Muscle layer of duodenum (tissue), 2 donors: Measurements from ENCODE around the gene GRB2.

Experiments
- H3K27ac ChIP-seq: one replicate; pipeline ENCODE4 v1.7.0; 2013; ENCODE audit warnings: mild to moderate bottlenecking, low read length
- H3K27me3 ChIP-seq: one replicate; pipeline ENCODE4 v1.7.0; 2013; ENCODE audit warnings: low read depth, mild to moderate bottlenecking, control low read depth, low read length
- H3K36me3 ChIP-seq, 2 donors: one replicate each; pipeline ENCODE4 v1.7.0; 2013; ENCODE audit warnings: low read length in 2 of 2, control low read depth in 1 of 2, mild to moderate bottlenecking in 1 of 2; ENCODE audit not compliant: insufficient read depth in 2 of 2, control insufficient read depth in 1 of 2
- H3K4me1 ChIP-seq, 2 donors: one replicate each; pipeline ENCODE4 v1.7.0; 2013; ENCODE audit warnings: low read length in 2 of 2, mild to moderate bottlenecking in 2 of 2, control low read depth in 1 of 2, moderate library complexity in 1 of 2; ENCODE audit not compliant: insufficient read depth in 2 of 2, control insufficient read depth in 1 of 2
- H3K4me3 ChIP-seq, 2 donors: one replicate each; pipeline ENCODE4 v1.7.0; 2013; ENCODE audit warnings: low read length in 2 of 2, low read depth in 1 of 2, mild to moderate bottlenecking in 1 of 2
- H3K9me3 ChIP-seq, 2 donors: one replicate each; pipeline ENCODE4 v1.7.0; 2013; ENCODE audit warnings: low read length in 2 of 2, control low read depth in 1 of 2, mild to moderate bottlenecking in 1 of 2; ENCODE audit not compliant: control insufficient read depth in 1 of 2
- donor health status: healthy.

The GRB2 gene

GRCh38 chr17:75365009-75365930, 40.2 kb downstream of the GRB2 start:
- Histone ChIP-seq H3K9me3 (no peaks in the 10 kb centered on the region), H3K4me1 (peaks cover 8 to 58% of the 10 kb centered on the region in 2 donors), H3K4me3 (no peak overlapping the region), H3K27ac (no peak overlapping the region), H3K27me3 (no peaks in the 10 kb centered on the region), H3K36me3 (no peaks in the 10 kb centered on the region)

DNA sequence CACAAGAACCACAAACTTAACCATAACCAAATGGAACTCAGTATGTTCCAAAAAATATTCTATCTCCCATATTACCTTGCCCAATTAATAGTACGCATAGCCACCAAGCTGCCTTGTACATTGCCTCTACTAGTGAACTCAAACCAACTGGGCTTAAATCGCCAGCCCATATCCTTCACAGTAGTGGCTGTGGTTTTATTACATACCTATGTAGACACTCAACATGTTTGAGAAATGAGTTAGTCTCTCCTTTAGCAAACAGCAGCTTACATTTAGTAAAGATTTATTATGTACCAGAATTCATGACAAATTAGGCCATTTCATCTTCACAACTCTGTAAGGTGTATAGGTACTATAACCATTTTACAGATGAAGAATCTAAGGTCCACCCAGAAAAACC, 41.4 kb downstream of the GRB2 start:
- no peaks in the 10 kb centered on the region for H3K27me3 ChIP-seq
- H3K4me1 ChIP-seq, result peaks cover 8 to 50% of the 10 kb centered on the region in 2 donors
- H3K36me3 ChIP-seq, result no peaks in the 10 kb centered on the region
- no peak overlapping the region for H3K4me3 ChIP-seq
- H3K9me3 ChIP-seq, result no peaks in the 10 kb centered on the region
- H3K27ac ChIP-seq, result no peak overlapping the region

GRCh38 chr17:75361996-75362395, 43.5 kb downstream of the GRB2 start:
- Histone ChIP-seq H3K4me1 (peaks cover 8 to 48% of the 10 kb centered on the region in 2 donors), H3K36me3 (no peaks in the 10 kb centered on the region), H3K9me3 (no peaks in the 10 kb centered on the region), H3K27ac (no peak overlapping the region), H3K27me3 (no peaks in the 10 kb centered on the region), H3K4me3 (no peak overlapping the region)

- Histone ChIP-seq H3K4me1 (peaks cover 8 to 44% of the 10 kb centered on the region in 2 donors), H3K9me3 (no peaks in the 10 kb centered on the region), H3K4me3 (no peak overlapping the region), H3K27me3 (no peaks in the 10 kb centered on the region), H3K36me3 (no peaks in the 10 kb centered on the region), H3K27ac (no peak overlapping the region)
These were observed 44.1 kb downstream of the GRB2 start for GRCh38 chr17:75361344-75361743.

- Histone ChIP-seq H3K36me3 (no peaks in the 10 kb centered on the region), H3K27ac (no peak overlapping the region), H3K9me3 (no peaks in the 10 kb centered on the region), H3K27me3 (no peaks in the 10 kb centered on the region), H3K4me1 (peaks cover 0 to 20% of the 10 kb centered on the region in 2 donors), H3K4me3 (no peak overlapping the region)
These were observed 49.1 kb downstream of the GRB2 start for GRCh38 chr17:75356260-75356937.

- Histone ChIP-seq H3K4me1 (peaks cover 0 to 15% of the 10 kb centered on the region in 2 donors), H3K27ac (no peak overlapping the region), H3K27me3 (no peaks in the 10 kb centered on the region), H3K36me3 (no peaks in the 10 kb centered on the region), H3K4me3 (no peak overlapping the region), H3K9me3 (no peaks in the 10 kb centered on the region)
These were observed 52.3 kb downstream of the GRB2 start for GRCh38 chr17:75353176-75353575.

GRCh38 chr17:75352079-75352569, 53.4 kb downstream of the GRB2 start:
- no peaks in the 10 kb centered on the region for H3K9me3 ChIP-seq
- H3K4me1 ChIP-seq, result peaks cover under 1 to 22% of the 10 kb centered on the region in 2 donors
- no peak overlapping the region for H3K27ac ChIP-seq
- H3K4me3 ChIP-seq, result no peak overlapping the region
- H3K36me3 ChIP-seq, result no peaks in the 10 kb centered on the region
- no peaks in the 10 kb centered on the region for H3K27me3 ChIP-seq

GRCh38 chr17:75350706-75351105, 54.8 kb downstream of the GRB2 start:
- Histone ChIP-seq H3K9me3 (no peaks in the 10 kb centered on the region), H3K4me3 (no peak overlapping the region), H3K27ac (no peak overlapping the region), H3K4me1 (peaks cover 5 to 22% of the 10 kb centered on the region in 2 donors), H3K27me3 (no peaks in the 10 kb centered on the region), H3K36me3 (no peaks in the 10 kb centered on the region)

- peaks cover 5 to 22% of the 10 kb centered on the region in 2 donors for H3K4me1 ChIP-seq
- H3K4me3 ChIP-seq, result no peak overlapping the region
- H3K36me3 ChIP-seq, result no peaks in the 10 kb centered on the region
- no peaks in the 10 kb centered on the region for H3K9me3 ChIP-seq
- no peak overlapping the region for H3K27ac ChIP-seq
- no peaks in the 10 kb centered on the region for H3K27me3 ChIP-seq
These were observed 55.4 kb downstream of the GRB2 start for GRCh38 chr17:75350029-75350428.

GRCh38 chr17:75349589-75349988, 55.9 kb downstream of the GRB2 start:
- Histone ChIP-seq H3K27ac (no peak overlapping the region), H3K4me3 (no peak overlapping the region), H3K36me3 (no peaks in the 10 kb centered on the region), H3K27me3 (no peaks in the 10 kb centered on the region), H3K4me1 (peaks cover 5 to 22% of the 10 kb centered on the region in 2 donors), H3K9me3 (no peaks in the 10 kb centered on the region)

DNA sequence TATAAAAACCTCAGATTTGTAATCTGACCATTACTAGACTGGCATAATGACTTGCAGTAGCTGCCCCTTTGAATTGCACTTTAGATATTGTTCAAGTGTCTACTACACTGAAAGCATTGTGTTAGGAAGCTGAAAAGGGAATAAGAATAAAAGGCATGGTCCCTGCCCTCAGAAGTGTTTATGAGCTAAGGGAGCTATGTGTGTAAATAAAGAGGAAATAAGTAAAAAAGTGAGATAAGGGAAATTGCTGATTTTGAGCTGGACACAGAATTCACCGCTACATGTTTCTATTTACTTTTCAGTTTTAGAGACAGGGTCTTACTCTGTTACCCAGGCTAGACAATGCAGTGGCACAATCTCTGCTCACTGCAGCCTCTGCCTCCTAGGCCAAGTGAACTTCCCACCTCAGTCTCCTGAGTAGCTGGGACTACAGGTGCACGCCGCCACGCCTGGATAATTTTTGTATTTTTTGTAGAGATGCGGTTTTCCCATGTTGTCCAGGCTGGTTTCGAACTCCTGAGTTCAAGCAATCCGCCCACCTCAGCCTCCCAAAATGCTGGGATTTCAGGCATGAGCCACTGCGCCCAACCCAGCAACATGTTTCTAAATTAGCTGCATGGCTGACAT, 57.0 kb downstream of the GRB2 start:
- Histone ChIP-seq H3K36me3 (no peaks in the 10 kb centered on the region), H3K4me3 (no peak overlapping the region), H3K4me1 (peaks cover 5 to 26% of the 10 kb centered on the region in 2 donors), H3K27ac (no peak overlapping the region), H3K9me3 (no peaks in the 10 kb centered on the region), H3K27me3 (no peaks in the 10 kb centered on the region)
